Memory B cell (primary cell): ENCODE data around the gene BMPR1B.

Experiments
- ATAC-seq: fragments of 150-1000 bp; cut with Tn5 transposase; 2 replicates; pipeline ENCODE4 v1.10.0; 2021; ENCODE audit warnings: low read depth, mild to moderate bottlenecking, moderate library complexity
- DNase-seq, 2 donors: peaks; one replicate each; pipeline ENCODE4 v3.0.0; 2022; ENCODE audit warnings: low spot score in 2 of 2
- H3K27ac Mint-ChIP-seq: one replicate; pipeline ENCODE4 v1.8.0; 2022; ENCODE audit warnings: mild to moderate bottlenecking, moderate library complexity, mixed read lengths
- H3K27me3 Mint-ChIP-seq: one replicate; pipeline ENCODE4 v1.8.0; 2022; ENCODE audit warnings: mixed read lengths
- H3K36me3 Mint-ChIP-seq: one replicate; pipeline ENCODE4 v1.8.0; 2022; ENCODE audit warnings: mild to moderate bottlenecking, mixed read lengths
- H3K4me1 Mint-ChIP-seq: one replicate; pipeline ENCODE4 v1.8.0; 2022; ENCODE audit warnings: mixed read lengths
- H3K4me3 Mint-ChIP-seq: one replicate; pipeline ENCODE4 v1.8.0; 2022; ENCODE audit warnings: mild to moderate bottlenecking, moderate library complexity, mixed read lengths
- H3K9me3 Mint-ChIP-seq: one replicate; pipeline ENCODE4 v1.8.0; 2022; ENCODE audit warnings: mixed read lengths

Gene BMPR1B

GRCh38 chr4:94887027-94887426 lies 129.3 kb downstream of the BMPR1B start:
- H3K4me3 Mint-ChIP-seq: no peak overlapping the region
- H3K36me3 Mint-ChIP-seq: no peaks in the 10 kb centered on the region
- peaks cover 2% of the 10 kb centered on the region for H3K27me3 Mint-ChIP-seq
- H3K27ac Mint-ChIP-seq: no peak overlapping the region
- peaks cover 4% of the 10 kb centered on the region for H3K9me3 Mint-ChIP-seq
- no peaks in the 10 kb centered on the region for H3K4me1 Mint-ChIP-seq
- ATAC-seq: no peak
- no peak for DNase-seq

- H3K4me1 Mint-ChIP-seq: no peaks in the 10 kb centered on the region
- DNase-seq: no peak
- H3K36me3 Mint-ChIP-seq: no peaks in the 10 kb centered on the region
- peaks cover 4% of the 10 kb centered on the region for H3K9me3 Mint-ChIP-seq
- ATAC-seq: no peak
- no peak overlapping the region for H3K27ac Mint-ChIP-seq
- no peaks in the 10 kb centered on the region for H3K27me3 Mint-ChIP-seq
- no peak overlapping the region for H3K4me3 Mint-ChIP-seq
Measured at GRCh38 chr4:94889523-94889922, 131.8 kb downstream of the BMPR1B start.

GRCh38 chr4:94889946-94890345 lies 132.2 kb downstream of the BMPR1B start:
- Mint-ChIP-seq H3K4me1 (no peaks in the 10 kb centered on the region), H3K27ac (no peak overlapping the region), H3K4me3 (no peak overlapping the region), H3K36me3 (no peaks in the 10 kb centered on the region), H3K9me3 (peaks cover 4% of the 10 kb centered on the region), H3K27me3 (no peaks in the 10 kb centered on the region)
- ATAC-seq: no peak
- DNase-seq: no peak

- no peak for DNase-seq
- no peak overlapping the region for H3K4me3 Mint-ChIP-seq
- no peak for ATAC-seq
- H3K9me3 Mint-ChIP-seq: peaks cover 4% of the 10 kb centered on the region
- H3K4me1 Mint-ChIP-seq: no peaks in the 10 kb centered on the region
- H3K27ac Mint-ChIP-seq: no peak overlapping the region
- H3K27me3 Mint-ChIP-seq: no peaks in the 10 kb centered on the region
- no peaks in the 10 kb centered on the region for H3K36me3 Mint-ChIP-seq
Measured at GRCh38 chr4:94890579-94890978, 132.8 kb downstream of the BMPR1B start.

GRCh38 chr4:94892051-94892450 lies 134.3 kb downstream of the BMPR1B start:
- no peaks in the 10 kb centered on the region for H3K36me3 Mint-ChIP-seq
- ATAC-seq: no peak
- no peak for DNase-seq

GRCh38 chr4:94895081-94895480 lies 137.3 kb downstream of the BMPR1B start:
- H3K27ac Mint-ChIP-seq: no peak overlapping the region
- H3K36me3 Mint-ChIP-seq: no peaks in the 10 kb centered on the region
- no peak for ATAC-seq
- H3K27me3 Mint-ChIP-seq: no peaks in the 10 kb centered on the region
- no peaks in the 10 kb centered on the region for H3K4me1 Mint-ChIP-seq
- H3K9me3 Mint-ChIP-seq: no peaks in the 10 kb centered on the region
- H3K4me3 Mint-ChIP-seq: no peak overlapping the region
- no peak for DNase-seq

More at GRCh38 chr4:94892051-94892450, 134.3 kb downstream of the BMPR1B start:
- Mint-ChIP-seq H3K27me3 (no peaks in the 10 kb centered on the region), H3K4me1 (no peaks in the 10 kb centered on the region), H3K9me3 (peaks cover 1% of the 10 kb centered on the region), H3K27ac (no peak overlapping the region), H3K4me3 (no peak overlapping the region)

- Mint-ChIP-seq H3K27me3 (no peaks in the 10 kb centered on the region), H3K27ac (no peak overlapping the region), H3K36me3 (no peaks in the 10 kb centered on the region), H3K9me3 (no peaks in the 10 kb centered on the region), H3K4me1 (no peaks in the 10 kb centered on the region), H3K4me3 (no peak overlapping the region)
- no peak for DNase-seq
- ATAC-seq: no peak
Measured at GRCh38 chr4:94897023-94897422, 139.3 kb downstream of the BMPR1B start.

GRCh38 chr4:94905511-94905910 lies 147.8 kb downstream of the BMPR1B start:
- DNase-seq (no peak), ATAC-seq (no peak)
- Mint-ChIP-seq H3K4me1 (no peaks in the 10 kb centered on the region), H3K4me3 (no peak overlapping the region), H3K36me3 (no peaks in the 10 kb centered on the region), H3K27me3 (no peaks in the 10 kb centered on the region), H3K9me3 (no peaks in the 10 kb centered on the region), H3K27ac (no peak overlapping the region)

GRCh38 chr4:94909645-94910044 lies 151.9 kb downstream of the BMPR1B start:
- DNase-seq: no peak

GRCh38 chr4:94911106-94911505 lies 153.4 kb downstream of the BMPR1B start:
- H3K9me3 Mint-ChIP-seq: peaks cover 5% of the 10 kb centered on the region
- H3K4me1 Mint-ChIP-seq: no peaks in the 10 kb centered on the region
- no peak for ATAC-seq
- H3K4me3 Mint-ChIP-seq: no peak overlapping the region
- no peaks in the 10 kb centered on the region for H3K27me3 Mint-ChIP-seq
- H3K36me3 Mint-ChIP-seq: no peaks in the 10 kb centered on the region
- no peak for DNase-seq
- H3K27ac Mint-ChIP-seq: no peak overlapping the region

More at GRCh38 chr4:94909645-94910044, 151.9 kb downstream of the BMPR1B start:
- H3K9me3 Mint-ChIP-seq: peaks cover 2% of the 10 kb centered on the region
- no peak overlapping the region for H3K27ac Mint-ChIP-seq
- no peak for ATAC-seq
- no peak overlapping the region for H3K4me3 Mint-ChIP-seq
- H3K27me3 Mint-ChIP-seq: no peaks in the 10 kb centered on the region
- no peaks in the 10 kb centered on the region for H3K4me1 Mint-ChIP-seq
- H3K36me3 Mint-ChIP-seq: no peaks in the 10 kb centered on the region

- Mint-ChIP-seq H3K36me3 (no peaks in the 10 kb centered on the region), H3K9me3 (peaks cover 6% of the 10 kb centered on the region), H3K4me3 (no peak overlapping the region), H3K27ac (no peak overlapping the region), H3K4me1 (no peaks in the 10 kb centered on the region), H3K27me3 (no peaks in the 10 kb centered on the region)
- DNase-seq (no peak), ATAC-seq (no peak)
Measured at GRCh38 chr4:94912606-94913005, 154.9 kb downstream of the BMPR1B start.

GRCh38 chr4:94913316-94913715 lies 155.6 kb downstream of the BMPR1B start:
- H3K27me3 Mint-ChIP-seq: no peaks in the 10 kb centered on the region
- no peaks in the 10 kb centered on the region for H3K36me3 Mint-ChIP-seq
- H3K9me3 Mint-ChIP-seq: peaks cover 8% of the 10 kb centered on the region
- H3K27ac Mint-ChIP-seq: no peak overlapping the region
- ATAC-seq (no peak), DNase-seq (no peak)
- H3K4me1 Mint-ChIP-seq: no peaks in the 10 kb centered on the region
- no peak overlapping the region for H3K4me3 Mint-ChIP-seq

GRCh38 chr4:94917146-94917545 lies 159.4 kb downstream of the BMPR1B start:
- H3K4me3 Mint-ChIP-seq: no peak overlapping the region
- DNase-seq: no peak
- no peaks in the 10 kb centered on the region for H3K36me3 Mint-ChIP-seq
- H3K4me1 Mint-ChIP-seq: no peaks in the 10 kb centered on the region
- no peaks in the 10 kb centered on the region for H3K27me3 Mint-ChIP-seq
- H3K9me3 Mint-ChIP-seq: peaks cover 8% of the 10 kb centered on the region
- H3K27ac Mint-ChIP-seq: no peak overlapping the region
- no peak for ATAC-seq

GRCh38 chr4:94918543-94918942 lies 160.8 kb downstream of the BMPR1B start:
- Mint-ChIP-seq H3K4me1 (no peaks in the 10 kb centered on the region), H3K4me3 (no peak overlapping the region), H3K27ac (no peak overlapping the region), H3K9me3 (peaks cover 8% of the 10 kb centered on the region), H3K27me3 (no peaks in the 10 kb centered on the region), H3K36me3 (no peaks in the 10 kb centered on the region)
- DNase-seq (no peak), ATAC-seq (no peak)

- H3K27ac Mint-ChIP-seq: no peak overlapping the region
- DNase-seq: no peak
- no peak for ATAC-seq
- no peak overlapping the region for H3K4me3 Mint-ChIP-seq
- H3K4me1 Mint-ChIP-seq: no peaks in the 10 kb centered on the region
- no peaks in the 10 kb centered on the region for H3K27me3 Mint-ChIP-seq
- no peaks in the 10 kb centered on the region for H3K36me3 Mint-ChIP-seq
- H3K9me3 Mint-ChIP-seq: peaks cover 9% of the 10 kb centered on the region
Measured at GRCh38 chr4:94920369-94920768, 162.6 kb downstream of the BMPR1B start.
